ENCODE measurements around the gene GAL.

DNA sequence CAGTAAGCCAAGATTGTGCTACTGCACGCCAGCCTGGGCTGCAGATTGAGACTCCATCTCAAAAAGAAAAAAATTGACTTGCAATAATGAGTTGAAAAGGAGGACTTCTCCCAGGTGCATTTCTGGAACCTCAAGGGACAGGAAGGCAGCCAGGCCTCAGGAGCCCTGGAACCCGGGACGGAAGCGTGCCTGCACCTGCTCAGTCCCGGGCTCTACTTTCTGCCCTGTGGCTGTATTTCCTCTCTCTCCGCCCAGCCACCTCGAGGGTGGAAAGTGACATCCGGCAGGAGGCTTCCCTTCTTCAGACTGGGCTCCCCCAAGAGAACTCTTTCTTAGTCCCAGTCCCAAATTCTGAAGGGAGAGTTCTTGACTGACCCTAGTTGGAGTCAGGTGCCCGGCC lies 20.2 kb upstream of the GAL start:
- TF ChIP-seq, protein P1, sequence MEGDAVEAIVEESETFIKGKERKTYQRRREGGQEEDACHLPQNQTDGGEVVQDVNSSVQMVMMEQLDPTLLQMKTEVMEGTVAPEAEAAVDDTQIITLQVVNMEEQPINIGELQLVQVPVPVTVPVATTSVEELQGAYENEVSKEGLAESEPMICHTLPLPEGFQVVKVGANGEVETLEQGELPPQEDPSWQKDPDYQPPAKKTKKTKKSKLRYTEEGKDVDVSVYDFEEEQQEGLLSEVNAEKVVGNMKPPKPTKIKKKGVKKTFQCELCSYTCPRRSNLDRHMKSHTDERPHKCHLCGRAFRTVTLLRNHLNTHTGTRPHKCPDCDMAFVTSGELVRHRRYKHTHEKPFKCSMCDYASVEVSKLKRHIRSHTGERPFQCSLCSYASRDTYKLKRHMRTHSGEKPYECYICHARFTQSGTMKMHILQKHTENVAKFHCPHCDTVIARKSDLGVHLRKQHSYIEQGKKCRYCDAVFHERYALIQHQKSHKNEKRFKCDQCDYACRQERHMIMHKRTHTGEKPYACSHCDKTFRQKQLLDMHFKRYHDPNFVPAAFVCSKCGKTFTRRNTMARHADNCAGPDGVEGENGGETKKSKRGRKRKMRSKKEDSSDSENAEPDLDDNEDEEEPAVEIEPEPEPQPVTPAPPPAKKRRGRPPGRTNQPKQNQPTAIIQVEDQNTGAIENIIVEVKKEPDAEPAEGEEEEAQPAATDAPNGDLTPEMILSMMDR (IDR thresholded peaks at IDR 0.05; ENCODE audit: insufficient read depth, low read length, poor library complexity, severe bottlenecking): no peak
- TF ChIP-seq EZH2phosphoT487 (conservative IDR thresholded peaks at IDR 0.05; ENCODE audit: low read length): no peak
